ENCODE data around the gene APCDD1L.

- no peak for TF ChIP-seq POLR2AphosphoS5 (IDR thresholded peaks at IDR 0.05; ENCODE audit: low read depth, low read length)
- TF ChIP-seq FOXP2 (optimal IDR thresholded peaks at IDR 0.05; ENCODE audit: borderline replicate concordance, extremely low read depth, extremely low read length, insufficient read depth), result no peak
- no peak for TF ChIP-seq REST (IDR thresholded peaks at IDR 0.05; ENCODE audit: insufficient read depth in 1 of 2, low read depth in 2 of 2, low read length in 2 of 2)
Measured at GRCh38 chr20:58433029-58433647, 82.1 kb downstream of the APCDD1L start.

All from PFSK-1 (cell line).